GM12873 (cell line): ENCODE results near the gene RGS6.

ENCODE experiments used
- CTCF ChIP-seq: IDR thresholded peaks from 2 replicates; pipeline ENCODE4 v1.5.1; 2012; ENCODE audit warnings: low read depth, mild to moderate bottlenecking, moderate library complexity, low read length, control low read depth; ENCODE audit not compliant: insufficient read depth; ENCODE audit errors: missing control alignments

RGS6 gene

GRCh38 chr14:72387726-72388125 is 455.5 kb downstream of the RGS6 start:
- no peak for TF ChIP-seq CTCF

- no peak for TF ChIP-seq CTCF
Observed at GRCh38 chr14:72389200-72389599, 457.0 kb downstream of the RGS6 start.

GRCh38 chr14:72401101-72401625 is 468.9 kb downstream of the RGS6 start:
- TF ChIP-seq CTCF: no peak

- TF ChIP-seq CTCF: no peak
Observed at GRCh38 chr14:72401632-72402376, 469.6 kb downstream of the RGS6 start.

GRCh38 chr14:72402377-72402772 is 470.1 kb downstream of the RGS6 start:
- TF ChIP-seq CTCF: no peak

GRCh38 chr14:72404106-72404774 is 472.0 kb downstream of the RGS6 start:
- no peak for TF ChIP-seq CTCF

GRCh38 chr14:72404998-72405397 is 472.8 kb downstream of the RGS6 start:
- TF ChIP-seq CTCF: no peak
